Neural cell (in vitro differentiated cells): ENCODE results near the gene HS1BP3. TPM values are rescaled to one million over a fixed set of nuclear protein-coding genes. Genes with fewer than 3 reads are reported as not detected.

Experiments used
- H2AFZ ChIP-seq: fragments of 200-600, 300-800 bp; sonication (generic), shearing (Covaris generic); 2 replicates; pipeline ENCODE4 v1.6.0; 2014; ENCODE audit warnings: low read depth, mild to moderate bottlenecking, antibody characterized with exemption, low read length, moderate library complexity
- H3F3A ChIP-seq: fragments of 200-600 bp; shearing (Covaris generic); 2 replicates; pipeline ENCODE4 v1.6.1; 2016; ENCODE audit warnings: mild to moderate bottlenecking, moderate library complexity, mixed read lengths, antibody characterized with exemption, low read length; ENCODE audit not compliant: insufficient read depth, poor library complexity, severe bottlenecking
- H3K27ac ChIP-seq: fragments of 200-600, 300-800 bp; sonication (generic), shearing (Covaris generic); 2 replicates; pipeline ENCODE4 v1.5.1; 2014; ENCODE audit warnings: mild to moderate bottlenecking, low read length, moderate library complexity
- H3K27me3 ChIP-seq: fragments of 300-800, 200-600 bp; sonication (generic), shearing (Covaris generic); 2 replicates; pipeline ENCODE4 v1.6.0; 2014; ENCODE audit warnings: mild to moderate bottlenecking, low read depth, low read length, moderate library complexity; ENCODE audit not compliant: insufficient read depth
- H3K36me3 ChIP-seq: fragments of 300-800, 200-600 bp; sonication (generic), shearing (Covaris generic); 2 replicates; pipeline ENCODE4 v1.5.1; 2014; ENCODE audit warnings: mild to moderate bottlenecking, antibody characterized with exemption, low read length, moderate library complexity; ENCODE audit not compliant: insufficient read depth
- H3K4me2 ChIP-seq: fragments of 300-800, 200-600 bp; sonication (generic), shearing (Covaris generic); 2 replicates; pipeline ENCODE4 v1.6.0; 2014; ENCODE audit warnings: mild to moderate bottlenecking, low read length
- H3K4me3 ChIP-seq: fragments of 300-800, 200-600 bp; sonication (generic), shearing (Covaris generic); 2 replicates; pipeline ENCODE4 v1.5.1; 2014; ENCODE audit warnings: mild to moderate bottlenecking, low read length, moderate library complexity
- H3K79me2 ChIP-seq: fragments of 200-600 bp; shearing (Covaris generic); replicated peaks from 2 replicates; pipeline ENCODE4 v1.6.0; 2014; ENCODE audit warnings: mild to moderate bottlenecking, low read length, moderate library complexity; ENCODE audit not compliant: insufficient read depth
- H3K9ac ChIP-seq: fragments of 300-800, 200-600 bp; sonication (generic), shearing (Covaris generic); 2 replicates; pipeline ENCODE4 v1.6.1; 2016; ENCODE audit warnings: mild to moderate bottlenecking, low read length, mixed read lengths
- H3K9me2 ChIP-seq: fragments of 200-600 bp; shearing (Covaris generic); 2 replicates; pipeline ENCODE4 v1.6.1; 2016; ENCODE audit warnings: mild to moderate bottlenecking, low read length, mixed read lengths; ENCODE audit not compliant: insufficient read depth
- H3K9me3 ChIP-seq: fragments of 200-600, 300-800 bp; sonication (generic), shearing (Covaris generic); 2 replicates; pipeline ENCODE4 v1.6.1; 2016; ENCODE audit warnings: mild to moderate bottlenecking, mixed run types, low read length, moderate library complexity, mixed read lengths
- H4K20me1 ChIP-seq: fragments of 200-600 bp; shearing (Covaris generic); 2 replicates; pipeline ENCODE4 v1.6.1; 2016; ENCODE audit warnings: mild to moderate bottlenecking, mixed run types; ENCODE audit not compliant: insufficient read depth
- EP300 ChIP-seq: fragments of 450-650 bp; conservative IDR thresholded peaks from 2 replicates; pipeline ENCODE4 v1.6.1; 2014; ENCODE audit warnings: antibody characterized with exemption, mild to moderate bottlenecking, moderate library complexity; ENCODE audit not compliant: poor library complexity, severe bottlenecking
- EZH2 ChIP-seq: fragments of 200-600, 300-800 bp; shearing (Covaris generic), sonication (generic); IDR thresholded peaks from 2 replicates; pipeline ENCODE4 v1.6.1; 2014; ENCODE audit warnings: antibody characterized with exemption, low read length, borderline replicate concordance, mild to moderate bottlenecking; ENCODE audit not compliant: insufficient read depth, poor library complexity, severe bottlenecking
- MXI1 ChIP-seq: fragments of 450-650 bp; conservative IDR thresholded peaks from 2 replicates; pipeline ENCODE4 v1.6.1; 2014; ENCODE audit warnings: antibody characterized with exemption, mild to moderate bottlenecking; ENCODE audit not compliant: poor library complexity, severe bottlenecking
- POLR2AphosphoS5 ChIP-seq: IDR thresholded peaks from 2 replicates; pipeline ENCODE4 v1.6.1; 2012
- RAD21 ChIP-seq: fragments of 450-650 bp; conservative IDR thresholded peaks from 2 replicates; pipeline ENCODE4 v1.6.1; 2014; ENCODE audit warnings: antibody characterized with exemption, mild to moderate bottlenecking, moderate library complexity
- SMC3 ChIP-seq: fragments of 450-650 bp; conservative IDR thresholded peaks from 2 replicates; pipeline ENCODE4 v1.6.1; 2014; ENCODE audit warnings: antibody characterized with exemption, mild to moderate bottlenecking, moderate library complexity; ENCODE audit not compliant: poor library complexity
- TAF1 ChIP-seq: IDR thresholded peaks from 2 replicates; pipeline ENCODE4 v1.6.1; 2012; ENCODE audit warnings: low read depth
- polyA plus RNA-seq: library from polyadenylated mRNA; depleted of rRNA; stranded (reverse); fragments of >200 nt; gene quantifications from 2 replicates; pipeline ENCODE4 v1.2.3, GENCODE V29; 2014
- TF ChIP-seq, protein P1 (sequence below): fragments of 450-650 bp; IDR thresholded peaks from 2 replicates; pipeline ENCODE4 v1.5.1; 2014; ENCODE audit warnings: antibody characterized with exemption, mild to moderate bottlenecking, moderate library complexity; ENCODE audit not compliant: poor library complexity, severe bottlenecking
- TF ChIP-seq, protein P2 (sequence below): IDR thresholded peaks from 2 replicates; pipeline ENCODE4 v1.6.1; 2012; ENCODE audit warnings: borderline replicate concordance

Gene HS1BP3
- polyA plus RNA-seq, 1 donor from 2014 or later = 8.9 TPM

DNA sequence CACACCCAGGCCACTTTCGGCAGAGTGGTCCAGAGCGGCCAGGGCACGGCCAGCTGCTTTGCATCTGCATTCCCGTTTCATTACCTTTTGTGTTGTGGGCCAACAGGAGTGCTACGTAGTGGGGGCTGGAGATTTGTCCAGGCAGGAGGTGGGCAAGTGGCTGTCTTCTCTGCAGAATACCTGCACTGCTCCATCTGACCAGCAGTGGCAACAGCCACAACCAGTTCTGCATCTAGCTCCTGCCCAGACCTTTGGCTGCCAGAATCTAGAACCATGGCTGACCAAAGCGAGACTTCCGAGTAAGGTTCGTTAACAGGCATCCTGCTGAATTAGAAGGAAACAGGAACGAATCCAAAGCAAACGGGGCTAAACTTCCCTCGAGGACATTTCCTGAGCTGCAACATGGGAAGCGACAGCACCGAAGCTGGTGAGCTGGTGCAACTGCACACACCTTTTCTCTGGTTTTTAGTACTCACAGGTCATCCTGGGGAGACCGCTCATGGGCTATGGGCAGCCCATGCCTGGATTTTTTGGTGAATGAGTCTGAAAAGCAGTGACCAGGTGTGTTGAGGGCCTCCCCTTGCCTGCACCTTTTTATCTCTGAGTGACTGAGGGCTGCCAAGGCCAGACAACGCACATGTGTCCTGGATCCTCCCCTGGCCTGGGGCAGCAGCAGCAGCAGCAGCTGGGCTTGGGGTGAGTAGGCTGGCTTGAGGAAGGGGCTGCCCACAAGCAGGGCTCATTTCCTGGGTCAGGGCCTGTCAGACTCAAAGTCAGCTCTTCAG, 26.6 kb upstream of the HS1BP3 start:
- no peak overlapping the region for H3K27ac ChIP-seq
- no peaks in the 10 kb centered on the region for H3F3A ChIP-seq
- no peaks in the 10 kb centered on the region for H4K20me1 ChIP-seq
- H3K9me2 ChIP-seq = no peaks in the 10 kb centered on the region
- H3K9ac ChIP-seq = no peak overlapping the region
- H3K27me3 ChIP-seq = peaks cover 17% of the 10 kb centered on the region
- H3K9me3 ChIP-seq = no peaks in the 10 kb centered on the region
- no peak overlapping the region for H2AFZ ChIP-seq
- no peaks in the 10 kb centered on the region for H3K36me3 ChIP-seq
- no peaks in the 10 kb centered on the region for H3K79me2 ChIP-seq
- no peak overlapping the region for H3K4me3 ChIP-seq
- H3K4me2 ChIP-seq = no peak overlapping the region
- TF ChIP-seq RAD21 (no peak), SMC3 (no peak), TAF1 (no peak), EZH2 (no peak), EP300 (no peak), MXI1 (no peak), POLR2AphosphoS5 (no peak)
- TF ChIP-seq, protein P1, sequence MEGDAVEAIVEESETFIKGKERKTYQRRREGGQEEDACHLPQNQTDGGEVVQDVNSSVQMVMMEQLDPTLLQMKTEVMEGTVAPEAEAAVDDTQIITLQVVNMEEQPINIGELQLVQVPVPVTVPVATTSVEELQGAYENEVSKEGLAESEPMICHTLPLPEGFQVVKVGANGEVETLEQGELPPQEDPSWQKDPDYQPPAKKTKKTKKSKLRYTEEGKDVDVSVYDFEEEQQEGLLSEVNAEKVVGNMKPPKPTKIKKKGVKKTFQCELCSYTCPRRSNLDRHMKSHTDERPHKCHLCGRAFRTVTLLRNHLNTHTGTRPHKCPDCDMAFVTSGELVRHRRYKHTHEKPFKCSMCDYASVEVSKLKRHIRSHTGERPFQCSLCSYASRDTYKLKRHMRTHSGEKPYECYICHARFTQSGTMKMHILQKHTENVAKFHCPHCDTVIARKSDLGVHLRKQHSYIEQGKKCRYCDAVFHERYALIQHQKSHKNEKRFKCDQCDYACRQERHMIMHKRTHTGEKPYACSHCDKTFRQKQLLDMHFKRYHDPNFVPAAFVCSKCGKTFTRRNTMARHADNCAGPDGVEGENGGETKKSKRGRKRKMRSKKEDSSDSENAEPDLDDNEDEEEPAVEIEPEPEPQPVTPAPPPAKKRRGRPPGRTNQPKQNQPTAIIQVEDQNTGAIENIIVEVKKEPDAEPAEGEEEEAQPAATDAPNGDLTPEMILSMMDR = no peak
- TF ChIP-seq, protein P2, sequence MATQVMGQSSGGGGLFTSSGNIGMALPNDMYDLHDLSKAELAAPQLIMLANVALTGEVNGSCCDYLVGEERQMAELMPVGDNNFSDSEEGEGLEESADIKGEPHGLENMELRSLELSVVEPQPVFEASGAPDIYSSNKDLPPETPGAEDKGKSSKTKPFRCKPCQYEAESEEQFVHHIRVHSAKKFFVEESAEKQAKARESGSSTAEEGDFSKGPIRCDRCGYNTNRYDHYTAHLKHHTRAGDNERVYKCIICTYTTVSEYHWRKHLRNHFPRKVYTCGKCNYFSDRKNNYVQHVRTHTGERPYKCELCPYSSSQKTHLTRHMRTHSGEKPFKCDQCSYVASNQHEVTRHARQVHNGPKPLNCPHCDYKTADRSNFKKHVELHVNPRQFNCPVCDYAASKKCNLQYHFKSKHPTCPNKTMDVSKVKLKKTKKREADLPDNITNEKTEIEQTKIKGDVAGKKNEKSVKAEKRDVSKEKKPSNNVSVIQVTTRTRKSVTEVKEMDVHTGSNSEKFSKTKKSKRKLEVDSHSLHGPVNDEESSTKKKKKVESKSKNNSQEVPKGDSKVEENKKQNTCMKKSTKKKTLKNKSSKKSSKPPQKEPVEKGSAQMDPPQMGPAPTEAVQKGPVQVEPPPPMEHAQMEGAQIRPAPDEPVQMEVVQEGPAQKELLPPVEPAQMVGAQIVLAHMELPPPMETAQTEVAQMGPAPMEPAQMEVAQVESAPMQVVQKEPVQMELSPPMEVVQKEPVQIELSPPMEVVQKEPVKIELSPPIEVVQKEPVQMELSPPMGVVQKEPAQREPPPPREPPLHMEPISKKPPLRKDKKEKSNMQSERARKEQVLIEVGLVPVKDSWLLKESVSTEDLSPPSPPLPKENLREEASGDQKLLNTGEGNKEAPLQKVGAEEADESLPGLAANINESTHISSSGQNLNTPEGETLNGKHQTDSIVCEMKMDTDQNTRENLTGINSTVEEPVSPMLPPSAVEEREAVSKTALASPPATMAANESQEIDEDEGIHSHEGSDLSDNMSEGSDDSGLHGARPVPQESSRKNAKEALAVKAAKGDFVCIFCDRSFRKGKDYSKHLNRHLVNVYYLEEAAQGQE = no peak

DNA sequence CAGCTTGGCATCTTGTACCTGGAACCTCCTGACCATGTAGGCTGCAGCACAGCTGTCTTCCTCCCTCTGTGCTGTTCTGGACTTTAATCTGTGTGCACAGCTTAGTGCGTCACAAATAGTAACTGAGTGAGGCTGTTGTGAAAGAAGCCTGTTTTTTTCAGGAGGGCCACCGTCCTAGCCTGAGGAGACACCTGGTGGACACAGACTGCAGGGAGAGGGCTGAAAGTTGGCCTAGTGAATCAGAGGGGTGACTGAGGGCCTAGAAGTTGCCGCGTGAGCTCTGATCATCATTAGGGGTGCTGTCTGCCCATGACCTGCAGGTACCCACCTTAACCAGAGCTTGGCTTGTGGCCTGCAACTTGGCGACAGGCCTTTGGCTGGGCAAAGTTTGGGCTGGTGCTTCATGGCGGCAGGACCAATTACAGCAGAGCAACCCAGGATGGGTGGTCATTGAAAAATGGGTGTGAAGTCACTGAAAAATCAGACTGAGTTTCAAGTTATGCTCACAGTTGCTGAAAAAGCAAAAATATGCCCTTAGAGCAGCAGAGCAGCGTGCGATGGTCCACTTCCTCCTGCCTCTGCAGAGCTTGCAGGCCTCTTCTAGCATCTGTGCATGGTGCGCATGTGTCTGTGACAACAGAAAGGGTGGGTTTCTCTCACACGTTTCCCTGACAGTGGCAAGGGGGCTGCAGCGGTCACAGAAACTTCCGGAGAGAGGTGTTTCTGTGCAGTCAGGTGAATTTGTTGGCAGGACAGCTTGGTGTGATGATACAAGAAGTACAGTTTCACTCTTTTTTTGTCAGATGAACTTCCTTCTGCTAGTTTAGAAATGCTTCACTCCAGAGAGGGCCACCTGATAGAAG, 25.7 kb upstream of the HS1BP3 start:
- no peak overlapping the region for H3K27ac ChIP-seq
- H3K9me2 ChIP-seq = no peaks in the 10 kb centered on the region
- H3K36me3 ChIP-seq = no peaks in the 10 kb centered on the region
- H3K9me3 ChIP-seq = no peaks in the 10 kb centered on the region
- no peaks in the 10 kb centered on the region for H4K20me1 ChIP-seq
- H3K27me3 ChIP-seq = peaks cover 26% of the 10 kb centered on the region
- no peak for TF ChIP-seq MXI1
- TF ChIP-seq, protein P1 = no peak
- TF ChIP-seq SMC3 = no peak
- no peak for TF ChIP-seq TAF1
- TF ChIP-seq, protein P2 = no peak
- no peak for TF ChIP-seq POLR2AphosphoS5
- TF ChIP-seq EP300 = no peak
- TF ChIP-seq RAD21 = no peak
- no peak for TF ChIP-seq EZH2
- H2AFZ ChIP-seq = no peak overlapping the region
- no peaks in the 10 kb centered on the region for H3K79me2 ChIP-seq
- H3K4me2 ChIP-seq = no peak overlapping the region
- no peaks in the 10 kb centered on the region for H3F3A ChIP-seq
- H3K4me3 ChIP-seq = no peak overlapping the region
- H3K9ac ChIP-seq = no peak overlapping the region
